Measurements from ENCODE around the gene PDE3B.

DNA sequence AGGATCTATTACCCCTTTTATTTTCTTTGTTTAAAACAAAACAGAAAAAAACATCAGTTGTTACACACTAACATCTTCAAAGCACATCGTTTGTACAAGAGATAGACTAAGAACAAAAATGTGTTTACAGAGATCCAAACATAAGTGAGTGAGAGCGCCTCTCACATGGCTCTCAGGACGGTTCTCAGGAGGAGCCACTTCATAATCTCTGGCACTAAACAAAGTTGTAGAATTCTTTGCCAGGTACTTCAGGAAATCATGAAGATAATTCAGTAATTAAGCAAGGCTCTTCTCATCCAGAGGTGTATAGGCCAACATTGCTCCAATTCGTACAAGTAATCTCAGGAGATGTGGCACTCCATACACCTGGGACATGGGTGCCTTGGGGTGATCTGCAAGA is 29.8 kb downstream of the PDE3B start:
- TF ChIP-seq CTCF (IDR thresholded peaks at IDR 0.05) (no peak), POLR2AphosphoS5 (IDR thresholded peaks at IDR 0.05) (no peak), POLR2A (IDR thresholded peaks at IDR 0.05; ENCODE audit: low read depth) (no peak), EP300 (IDR thresholded peaks at IDR 0.05) (no peak)
